Cardiac muscle cell (in vitro differentiated cells and primary cell): ENCODE data around the gene TSGA10IP. TPM values are rescaled to one million over a fixed set of nuclear protein-coding genes. Genes with fewer than 3 reads are reported as not detected.

Experiments used
- DNase-seq, 2 donors: peaks; one replicate each; pipeline versions ENCODE4 v3.0.0 to v3.0.0-alpha.2; 2010 to 2017; ENCODE audit warnings: low read depth in 1 of 2, low spot score in 1 of 2
- H3K27ac ChIP-seq: fragments of 200-600 bp; sonication (generic); 2 replicates; pipeline ENCODE4 v1.5.1; 2016
- H3K27me3 ChIP-seq: fragments of 200-600 bp; sonication (generic); 2 replicates; pipeline ENCODE4 v1.6.0; 2016; ENCODE audit warnings: control low read depth
- H3K36me3 ChIP-seq: fragments of 200-600 bp; sonication (generic); 2 replicates; pipeline ENCODE4 v1.5.1; 2016; ENCODE audit warnings: control low read depth
- H3K4me1 ChIP-seq: fragments of 200-600 bp; sonication (generic); 2 replicates; pipeline ENCODE4 v1.8.1; 2017; ENCODE audit warnings: low read depth, mild to moderate bottlenecking, mixed run types
- H3K4me3 ChIP-seq: fragments of 200-600 bp; sonication (generic); 2 replicates; pipeline ENCODE4 v1.5.1; 2016; ENCODE audit warnings: mild to moderate bottlenecking
- H3K9me3 ChIP-seq: fragments of 200-600 bp; sonication (generic); 2 replicates; pipeline ENCODE4 v1.5.1; 2017; ENCODE audit warnings: low read depth, mild to moderate bottlenecking, control low read depth
- polyA plus RNA-seq: library from polyadenylated mRNA; unstranded; fragments of >200 nt; fragmentation: Nextera tagmentation; extraction: Ambion mirVana; gene quantifications from 2 replicates; pipeline ENCODE4 v1.2.1, GENCODE V29; 2016
- total RNA-seq: library from RNA; depleted of rRNA; stranded (reverse); fragments of >200 nt; gene quantifications from 2 replicates; pipeline ENCODE4 v1.2.3, GENCODE V29; 2016
- TF ChIP-seq, protein P1 (sequence below): IDR thresholded peaks from 2 replicates; pipeline ENCODE4 v1.5.1; 2012; ENCODE audit warnings: low read depth, mild to moderate bottlenecking, low read length

Gene TSGA10IP
- total and polyA plus RNA-seq, 2 experiments from 2014 or later, result 1.0 to 1.1 TPM

DNA sequence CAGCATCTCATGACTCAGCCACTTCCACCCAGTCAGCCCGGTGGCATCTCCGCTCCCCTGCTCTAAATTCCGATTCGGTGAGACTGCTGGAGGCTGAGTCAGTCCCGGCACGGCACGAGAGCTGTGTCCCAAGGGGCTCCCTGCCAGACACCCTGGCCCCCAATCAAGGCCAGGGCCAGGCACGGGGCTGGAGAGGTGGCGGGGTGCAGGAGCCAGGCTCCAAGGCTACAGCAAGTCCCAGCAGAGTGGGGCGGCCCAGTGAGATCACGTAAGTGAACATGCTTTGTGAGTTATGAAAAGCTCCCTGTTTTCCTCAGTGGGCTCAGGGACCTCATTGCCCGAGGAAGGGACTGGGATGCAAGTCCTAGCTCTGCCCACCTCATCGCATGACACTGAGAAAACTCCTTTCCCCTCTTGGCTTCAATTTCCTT lies 29.4 kb upstream of the TSGA10IP start:
- Histone ChIP-seq H3K27me3 (no peaks in the 10 kb centered on the region), H3K9me3 (no peaks in the 10 kb centered on the region), H3K36me3 (no peaks in the 10 kb centered on the region), H3K4me1 (peaks cover 4% of the 10 kb centered on the region), H3K4me3 (no peak overlapping the region), H3K27ac (peak overlapping the region; percentile 10)
- TF ChIP-seq, protein P1, sequence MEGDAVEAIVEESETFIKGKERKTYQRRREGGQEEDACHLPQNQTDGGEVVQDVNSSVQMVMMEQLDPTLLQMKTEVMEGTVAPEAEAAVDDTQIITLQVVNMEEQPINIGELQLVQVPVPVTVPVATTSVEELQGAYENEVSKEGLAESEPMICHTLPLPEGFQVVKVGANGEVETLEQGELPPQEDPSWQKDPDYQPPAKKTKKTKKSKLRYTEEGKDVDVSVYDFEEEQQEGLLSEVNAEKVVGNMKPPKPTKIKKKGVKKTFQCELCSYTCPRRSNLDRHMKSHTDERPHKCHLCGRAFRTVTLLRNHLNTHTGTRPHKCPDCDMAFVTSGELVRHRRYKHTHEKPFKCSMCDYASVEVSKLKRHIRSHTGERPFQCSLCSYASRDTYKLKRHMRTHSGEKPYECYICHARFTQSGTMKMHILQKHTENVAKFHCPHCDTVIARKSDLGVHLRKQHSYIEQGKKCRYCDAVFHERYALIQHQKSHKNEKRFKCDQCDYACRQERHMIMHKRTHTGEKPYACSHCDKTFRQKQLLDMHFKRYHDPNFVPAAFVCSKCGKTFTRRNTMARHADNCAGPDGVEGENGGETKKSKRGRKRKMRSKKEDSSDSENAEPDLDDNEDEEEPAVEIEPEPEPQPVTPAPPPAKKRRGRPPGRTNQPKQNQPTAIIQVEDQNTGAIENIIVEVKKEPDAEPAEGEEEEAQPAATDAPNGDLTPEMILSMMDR, result no peak
- DNase-seq, result peak in 1 of 2 donors; percentile 96

DNA sequence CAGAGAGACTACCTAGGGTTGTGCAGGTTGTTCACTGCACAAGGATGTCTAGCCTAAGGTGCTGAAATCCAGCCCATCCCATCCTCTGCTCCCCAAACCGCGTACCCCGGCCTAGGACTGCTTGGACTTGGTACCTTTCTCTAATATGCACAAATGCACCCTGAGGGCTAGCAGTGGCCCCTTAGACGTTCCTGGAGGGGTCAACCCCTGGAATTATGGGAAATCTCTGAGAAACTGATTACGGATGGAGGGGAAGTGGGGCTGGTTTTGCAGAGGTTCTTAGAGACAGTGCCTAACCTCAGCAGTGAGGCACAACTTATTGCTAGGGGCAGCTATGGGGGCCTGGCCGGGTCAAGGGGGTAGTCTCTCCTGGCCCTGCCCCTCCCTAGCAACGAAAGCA lies 28.9 kb upstream of the TSGA10IP start:
- no peak for DNase-seq
- peaks cover 3% of the 10 kb centered on the region for H3K36me3 ChIP-seq
- no peak overlapping the region for H3K27ac ChIP-seq
- no peak overlapping the region for H3K4me3 ChIP-seq
- TF ChIP-seq, protein P1, result no peak
- no peaks in the 10 kb centered on the region for H3K9me3 ChIP-seq
- H3K27me3 ChIP-seq, result no peaks in the 10 kb centered on the region
- H3K4me1 ChIP-seq, result peaks cover 4% of the 10 kb centered on the region

DNA sequence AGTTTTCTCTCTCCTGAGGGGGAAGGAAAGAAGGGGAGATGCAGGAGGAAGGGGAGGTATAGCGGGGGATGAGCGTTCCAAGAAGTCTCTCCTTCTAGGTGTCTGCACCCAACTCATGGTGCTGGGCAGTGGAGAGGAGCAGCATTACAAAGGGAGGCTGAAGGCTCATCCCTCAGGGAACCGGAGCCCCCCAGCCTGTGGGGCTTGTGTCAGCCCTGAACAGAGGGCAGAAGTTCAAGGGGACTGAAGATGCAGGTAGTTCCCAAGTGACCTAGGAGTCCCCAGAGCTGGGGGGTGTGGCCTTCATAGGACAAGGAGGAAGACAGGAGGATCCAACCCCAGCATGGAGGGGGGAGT lies 28.2 kb upstream of the TSGA10IP start:
- TF ChIP-seq, protein P1, result no peak
- Histone ChIP-seq H3K27me3 (no peaks in the 10 kb centered on the region), H3K36me3 (peaks cover 3% of the 10 kb centered on the region), H3K27ac (no peak overlapping the region), H3K9me3 (no peaks in the 10 kb centered on the region), H3K4me3 (no peak overlapping the region), H3K4me1 (peaks cover 4% of the 10 kb centered on the region)
- DNase-seq, result no peak

DNA sequence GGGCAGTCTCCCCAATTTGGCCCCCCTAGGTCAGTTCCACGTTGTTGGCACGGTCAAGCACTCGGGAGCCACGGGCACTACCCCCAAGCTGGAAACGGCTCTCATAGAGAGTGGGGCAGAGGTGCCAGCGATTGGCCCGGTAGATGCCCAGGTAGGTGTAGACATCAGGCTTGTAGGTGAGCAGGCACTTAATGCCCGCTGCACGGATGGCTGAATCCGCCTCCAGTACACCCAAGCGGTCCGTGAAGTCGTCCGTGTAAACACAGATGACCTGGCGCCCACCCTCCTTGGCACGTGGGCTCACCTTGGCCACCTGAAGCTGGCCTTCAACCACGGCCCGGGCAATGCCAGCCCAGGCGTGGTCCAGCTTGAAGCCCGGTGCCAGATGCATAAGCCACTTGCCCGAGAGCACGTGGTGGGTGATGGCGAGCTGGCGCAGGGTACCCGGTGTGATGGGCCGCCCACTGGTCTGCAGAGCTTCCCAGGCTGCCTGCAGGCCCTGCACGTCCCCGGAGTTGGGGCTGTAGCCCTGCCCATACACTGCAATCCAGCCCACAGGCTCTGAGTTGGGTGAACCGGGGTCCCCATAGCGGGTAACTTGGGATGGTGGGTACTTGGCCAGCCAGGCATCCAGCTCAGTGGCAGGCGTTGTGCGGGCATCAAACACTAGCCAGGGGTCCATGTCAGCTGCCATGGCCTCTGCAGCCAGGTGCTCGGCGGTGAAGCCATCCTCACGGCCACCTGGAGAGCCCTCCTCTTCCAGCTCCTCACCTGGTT lies 27.7 kb upstream of the TSGA10IP start:
- TF ChIP-seq, protein P1, result no peak
- Histone ChIP-seq H3K27ac (no peak overlapping the region), H3K4me1 (peaks cover 4% of the 10 kb centered on the region), H3K9me3 (no peaks in the 10 kb centered on the region), H3K4me3 (peak overlapping the region; percentile 73), H3K36me3 (peaks cover 3% of the 10 kb centered on the region), H3K27me3 (no peaks in the 10 kb centered on the region)
- no peak for DNase-seq

DNA sequence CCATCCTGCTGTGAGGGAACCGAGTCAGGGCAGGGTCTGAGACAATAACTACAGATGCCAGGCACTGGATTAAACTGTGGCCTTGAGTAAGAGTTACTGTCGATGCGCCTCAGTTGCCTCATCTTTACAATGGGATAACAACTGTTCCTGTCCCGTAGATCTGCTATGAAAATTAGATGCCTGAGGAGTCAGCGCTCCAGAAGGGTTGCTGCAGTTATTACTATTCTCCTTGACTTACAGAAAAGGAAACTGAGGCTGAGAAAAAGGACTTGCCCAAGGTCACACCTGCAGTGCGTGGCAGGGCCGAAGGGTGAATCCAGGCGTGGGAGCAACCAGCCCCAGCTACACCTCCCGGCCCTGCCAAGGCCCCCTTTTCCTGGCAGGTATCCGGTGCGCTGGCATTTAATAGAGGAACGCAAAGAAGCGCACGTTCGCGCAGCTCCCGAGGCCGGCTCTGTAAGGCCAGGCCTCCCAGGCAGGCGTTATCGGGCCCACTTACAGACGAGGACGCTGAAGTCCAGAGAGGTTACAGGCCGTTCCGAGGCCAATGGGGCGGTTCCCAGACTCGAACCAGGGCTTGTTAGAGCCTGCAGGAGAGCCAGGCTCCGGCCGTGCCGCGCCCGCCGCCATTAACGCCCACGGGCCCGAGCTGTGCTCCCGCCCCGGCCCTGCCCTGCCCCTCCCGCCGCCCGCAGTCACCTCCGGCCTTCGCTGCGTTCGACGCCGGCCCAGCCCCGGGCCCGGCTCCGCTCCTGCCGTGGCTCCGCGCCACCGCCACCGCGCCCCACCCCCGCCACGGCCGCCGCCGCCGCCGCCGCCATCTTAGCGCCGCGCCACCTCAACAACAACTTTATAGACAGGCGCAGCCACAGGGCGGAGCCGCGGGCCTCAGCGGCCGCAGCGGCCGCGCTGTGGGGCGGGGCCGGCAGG lies 26.8 kb upstream of the TSGA10IP start, which contains the start of gene C11orf68:
Gene C11orf68, minus strand, starts transcription at position 852 of the 930 bp plus-strand sequence. Its CDS starts 31 bp downstream, at position 821.
- H3K27ac ChIP-seq, result peak within 1 kb of the TSS; percentile 96
- no peaks in the 10 kb centered on the region for H3K9me3 ChIP-seq
- H3K36me3 ChIP-seq, result peaks cover 5% of the 10 kb centered on the region
- H3K27me3 ChIP-seq, result no peaks in the 10 kb centered on the region
- peak; percentile 47 to 63 for DNase-seq
- TF ChIP-seq, protein P1, result no peak
- H3K4me3 ChIP-seq, result peak within 1 kb of the TSS; percentile 73
- H3K4me1 ChIP-seq, result peaks cover 4% of the 10 kb centered on the region
